GM19452 (cell line): ENCODE data around the gene DCDC2.
"Not testable (repeated sequence)": the region's sequence is repeated elsewhere in the genome, so short reads cannot be mapped to it uniquely, and the experiment has no call there.

Experiments
- ATAC-seq: cut with Tn5 transposase; IDR thresholded peaks from one replicate; pipeline ENCODE4 v1.9.1; 2021; ENCODE audit not compliant: unreplicated experiment

Gene DCDC2

GRCh38 chr6:24357336-24358218 is at the start of gene DCDC2:
DCDC2 (minus strand) TSS chr6:24358059; CDS start chr6:24357750, 309 bp downstream.
- ATAC-seq = no peak

- no peak for ATAC-seq
These were observed 47.4 kb upstream of the DCDC2 start for GRCh38 chr6:24405262-24405661.

DNA sequence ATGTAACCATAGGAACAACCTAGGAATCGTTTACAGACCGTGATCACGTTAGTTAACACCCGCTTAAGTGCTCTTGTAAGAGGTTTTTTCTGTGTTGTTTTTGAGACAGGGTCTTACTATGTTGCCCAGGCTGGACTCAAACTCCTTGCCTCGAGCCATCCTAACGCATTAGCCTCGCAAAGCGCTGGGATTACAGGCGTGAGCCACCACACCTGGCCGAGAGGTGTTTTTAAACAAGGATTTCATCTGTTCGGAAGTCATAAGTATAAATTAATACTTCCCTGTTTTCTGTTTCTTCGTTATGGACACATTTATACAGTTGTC is 45.6 kb upstream of the DCDC2 start:
- ATAC-seq = no peak

DNA sequence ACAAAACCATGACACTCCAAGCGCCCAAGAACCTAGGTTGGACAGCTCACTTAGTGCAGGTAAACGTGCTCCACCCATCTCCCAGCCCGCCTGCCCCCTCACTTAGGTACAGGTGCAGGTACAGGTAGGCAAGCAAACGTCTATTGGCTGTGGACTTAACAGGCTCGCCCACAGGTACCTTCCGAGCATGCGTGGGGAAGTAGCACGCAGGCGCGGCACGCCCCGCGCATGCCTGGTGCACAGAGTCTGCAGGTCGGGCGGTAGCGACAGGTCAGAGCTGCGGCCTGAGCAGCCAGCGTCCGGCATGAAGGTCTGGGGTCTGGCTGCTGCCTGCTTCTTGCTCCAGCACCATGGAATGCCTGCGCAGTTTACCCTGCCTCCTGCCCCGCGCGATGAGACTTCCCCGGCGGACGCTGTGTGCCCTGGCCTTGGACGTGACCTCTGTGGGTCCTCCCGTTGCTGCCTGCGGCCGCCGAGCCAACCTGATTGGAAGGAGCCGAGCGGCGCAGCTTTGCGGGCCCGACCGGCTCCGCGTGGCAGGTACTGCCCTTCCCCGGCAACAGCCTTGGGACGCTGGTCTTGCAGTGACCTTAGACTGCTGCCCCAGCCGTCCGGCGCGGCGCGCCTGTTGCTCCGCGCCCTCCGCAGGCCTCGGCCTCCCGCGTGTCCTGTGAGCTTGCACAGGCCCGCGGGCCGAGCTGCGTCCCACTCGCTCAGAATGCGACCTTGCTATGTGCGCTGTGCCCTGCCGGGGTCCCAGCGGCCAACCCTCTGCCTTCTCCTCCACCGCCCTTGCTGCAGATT is 45.0 kb upstream of the DCDC2 start, which contains the start of gene MRS2:
MRS2 (plus strand) TSS at position 240 of the 804 bp plus-strand sequence; CDS start at position 351, 111 bp downstream.
- peak; percentile 94 for ATAC-seq

DNA sequence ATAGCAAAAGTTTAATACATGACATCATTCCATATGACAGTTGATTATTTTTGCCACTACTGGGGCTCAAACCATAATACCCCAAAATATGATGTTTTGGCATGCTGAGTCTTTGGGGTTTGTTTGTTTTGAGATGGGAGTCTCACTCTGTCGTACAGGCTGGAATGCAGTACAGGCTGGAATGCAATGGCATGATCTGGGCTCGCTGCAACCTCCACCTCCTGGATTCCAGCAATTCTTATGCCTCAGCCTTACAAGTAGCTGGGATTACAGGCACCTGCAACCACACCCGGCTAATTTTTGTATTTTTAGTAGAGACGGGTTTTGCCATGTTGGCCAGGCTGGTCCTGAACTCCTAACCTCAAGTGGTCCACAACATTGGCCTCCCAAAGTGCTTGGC is 43.6 kb upstream of the DCDC2 start:
- ATAC-seq = no peak

GRCh38 chr6:24400045-24401039 is 42.5 kb upstream of the DCDC2 start:
- not testable (repeated sequence) for ATAC-seq

DNA sequence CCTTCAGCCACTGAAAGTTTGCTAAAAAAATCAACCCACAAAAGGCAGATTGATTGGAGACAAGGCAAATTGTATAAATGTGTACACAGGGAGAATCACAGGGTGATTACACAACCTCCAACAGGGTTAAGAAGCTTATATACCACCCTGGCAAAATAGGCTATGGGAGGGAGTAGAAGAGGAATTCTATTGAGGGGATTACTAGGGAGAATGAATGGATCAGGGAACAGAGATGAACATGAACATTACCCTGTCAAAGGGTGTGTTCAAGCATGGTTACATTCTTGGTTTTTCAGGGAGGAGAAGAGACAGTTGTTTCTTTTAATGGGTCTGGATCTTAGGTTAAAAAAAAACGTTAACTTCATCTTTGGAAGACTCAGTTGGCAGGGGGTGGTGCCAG is 39.8 kb upstream of the DCDC2 start:
- no peak for ATAC-seq

GRCh38 chr6:24396824-24397223 is 39.0 kb upstream of the DCDC2 start:
- ATAC-seq = no peak

DNA sequence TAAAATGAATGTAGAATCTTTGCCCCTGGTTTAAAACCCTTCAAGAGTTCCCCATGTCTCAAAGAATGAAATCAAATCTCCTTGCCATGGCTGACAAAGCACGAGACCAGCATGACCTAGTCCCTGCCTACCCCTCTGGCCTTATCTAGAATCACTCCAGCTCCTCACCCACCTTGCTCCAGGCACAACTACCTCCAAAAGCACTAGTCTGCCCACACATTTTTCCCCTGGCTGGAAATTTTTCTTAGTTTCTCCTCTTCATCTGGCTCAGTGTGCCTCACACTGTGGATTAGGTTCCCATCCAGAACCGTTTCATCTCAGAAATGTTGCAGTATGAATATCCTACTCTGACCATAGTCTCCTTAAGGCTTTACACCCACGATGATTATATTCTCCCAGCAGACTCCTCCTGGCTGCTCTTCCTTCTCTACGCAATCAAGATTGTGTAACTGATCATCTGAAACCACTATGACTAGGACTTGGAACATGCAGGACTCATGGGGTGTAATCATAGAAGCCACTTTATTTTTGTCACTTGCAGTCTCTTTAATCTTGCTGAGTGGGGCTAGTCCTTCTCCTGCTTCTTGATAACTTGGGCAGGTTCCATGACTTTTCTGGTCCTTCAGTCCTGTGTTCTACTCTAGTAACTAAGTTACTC is 37.0 kb upstream of the DCDC2 start:
- ATAC-seq = no peak

GRCh38 chr6:24394061-24394779 is 36.4 kb upstream of the DCDC2 start:
- ATAC-seq = no peak

DNA sequence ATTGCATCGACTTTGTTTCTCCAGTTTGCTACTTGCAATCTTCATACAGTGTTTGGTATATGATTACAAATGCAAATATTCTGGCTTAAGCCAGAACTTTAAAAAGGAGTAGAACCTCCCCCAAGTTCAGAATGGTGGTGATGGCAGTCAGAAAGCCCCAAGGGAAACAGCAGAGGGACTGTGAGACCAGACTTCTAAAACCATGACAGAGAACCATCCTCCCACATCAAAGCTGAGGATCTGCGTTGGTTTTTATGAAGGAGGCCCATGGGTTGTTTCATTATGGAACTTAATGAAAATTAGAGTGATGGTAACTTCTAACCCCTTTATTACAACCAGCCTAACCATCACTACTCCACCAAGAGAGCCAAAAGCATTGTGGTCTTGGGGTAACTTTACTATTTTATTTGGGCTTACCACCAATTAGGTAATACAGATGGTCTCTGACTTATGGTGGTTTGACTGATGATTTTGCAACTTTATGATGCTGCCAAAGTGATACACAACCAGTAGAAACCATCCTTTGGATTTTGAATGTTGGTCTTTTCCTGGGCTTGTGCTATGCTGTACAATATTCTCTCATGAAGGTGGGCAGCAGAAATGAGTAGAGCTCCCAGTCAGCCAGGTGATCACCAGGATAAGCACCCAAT is 34.0 kb upstream of the DCDC2 start:
- ATAC-seq = peak; percentile 85

DNA sequence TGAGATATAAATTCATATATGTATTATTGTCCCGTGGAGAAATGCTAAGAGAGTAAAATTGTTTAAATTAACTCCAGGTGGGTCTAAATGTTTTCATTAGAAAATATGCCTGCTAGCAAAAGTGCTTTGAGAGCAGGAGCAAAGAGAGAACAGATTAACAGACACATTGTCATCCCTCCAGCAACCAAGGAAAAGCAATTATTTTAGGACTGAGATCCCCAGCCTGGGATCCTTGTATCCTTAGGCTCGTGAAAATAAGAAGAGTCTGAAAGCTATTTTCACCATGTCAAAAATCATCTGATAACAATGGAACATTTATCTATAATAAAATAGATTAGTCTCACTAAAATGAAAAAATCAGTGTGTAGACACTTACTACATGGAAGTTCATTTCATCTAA is 33.3 kb upstream of the DCDC2 start:
- ATAC-seq = no peak

- ATAC-seq = no peak
These were observed 30.0 kb upstream of the DCDC2 start for GRCh38 chr6:24387818-24388217.

DNA sequence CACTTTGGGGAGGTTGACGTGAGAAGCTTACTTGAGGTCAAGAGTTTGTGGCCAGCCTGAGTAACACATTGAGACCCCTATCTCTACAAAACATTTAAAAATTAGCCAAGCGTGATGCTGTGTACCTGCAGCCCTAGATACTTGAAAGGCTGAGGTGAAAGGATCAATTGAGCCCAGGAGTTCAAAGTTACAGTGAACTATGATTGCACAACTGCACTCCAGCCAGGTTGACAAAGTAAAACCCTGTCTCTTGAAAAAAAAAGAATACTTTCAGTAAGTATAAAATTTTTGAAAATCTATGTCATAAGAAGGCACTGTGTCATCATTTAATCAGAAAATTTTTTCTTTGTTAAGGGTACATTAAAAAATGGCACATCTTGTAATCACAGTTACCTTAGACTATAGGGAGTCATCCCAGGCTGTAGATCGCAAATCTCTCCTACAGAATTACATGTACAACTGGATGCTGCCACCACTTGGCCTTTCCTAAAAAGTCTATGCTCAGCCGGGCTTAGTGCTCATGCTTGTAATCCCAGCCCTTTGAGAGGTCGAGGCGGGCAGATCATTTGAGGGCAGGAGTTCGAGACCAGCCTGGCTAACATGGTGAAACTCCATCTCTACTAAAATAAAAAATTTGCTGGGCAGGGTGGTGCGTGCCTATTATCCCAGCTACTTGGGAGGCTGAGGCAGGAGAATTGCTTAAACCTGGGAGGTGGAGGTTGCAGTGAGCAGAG is 27.8 kb upstream of the DCDC2 start:
- no peak for ATAC-seq

DNA sequence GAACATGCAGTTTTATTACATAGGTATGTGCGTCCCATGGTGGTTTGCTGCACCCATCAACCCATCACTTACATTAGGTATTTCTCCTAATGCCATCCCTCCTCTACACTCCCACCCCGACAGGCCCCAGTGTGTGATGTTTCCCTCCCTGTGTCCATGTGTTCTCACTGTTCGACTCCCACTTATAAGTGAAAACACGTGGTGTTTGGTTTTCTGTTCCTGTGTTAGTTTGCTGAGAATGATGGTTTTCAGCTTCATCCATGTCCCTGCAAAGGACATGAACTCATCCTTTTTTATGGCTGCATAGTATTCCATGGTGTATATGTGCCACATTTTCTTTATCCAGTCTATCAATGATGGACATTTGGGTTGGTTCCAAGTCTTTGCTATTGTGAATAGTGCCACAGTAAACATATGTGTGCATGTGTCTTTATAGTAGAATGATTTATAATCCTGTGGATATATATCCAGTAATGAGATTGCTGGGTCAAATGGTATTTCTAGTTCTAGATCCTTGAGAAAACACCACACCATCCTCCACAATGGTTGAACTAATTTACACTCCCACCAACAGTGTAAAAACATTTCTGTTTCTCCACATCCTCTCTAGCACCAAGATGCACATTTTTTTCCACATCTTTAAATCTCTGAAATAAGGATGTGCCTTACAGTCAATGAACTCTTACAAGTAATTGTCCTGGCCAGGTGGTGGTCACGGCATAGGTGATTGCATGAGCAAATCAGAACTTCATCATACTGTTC is 26.7 kb upstream of the DCDC2 start:
- ATAC-seq = not testable (repeated sequence)

- not testable (repeated sequence) for ATAC-seq
These were observed 25.1 kb upstream of the DCDC2 start for GRCh38 chr6:24382891-24383494.

DNA sequence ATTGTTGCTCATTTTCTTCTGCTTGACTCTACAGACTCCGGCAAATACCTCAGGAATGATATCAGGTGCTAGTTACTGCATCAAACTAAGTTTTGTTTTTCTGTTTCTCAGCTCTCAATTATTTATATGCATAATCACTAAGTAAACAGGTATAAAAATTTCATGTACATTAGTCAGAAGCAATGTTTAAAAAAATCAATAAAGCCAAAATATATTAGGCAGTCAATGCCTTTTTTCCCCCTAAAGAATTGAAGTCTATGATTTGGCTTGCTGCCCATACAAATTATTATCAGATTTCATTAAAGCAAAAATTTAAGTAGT is 24.3 kb upstream of the DCDC2 start:
- ATAC-seq = no peak
